Activated CD4-positive, alpha-beta T cell treated with anti-CD3 and anti-CD28 coated beads, Interleukin-2, amount 10 ng/mL, durations not matched to agents 7 days and 5 days (primary cell): ENCODE measurements around the gene TMTC2. TPM values are rescaled to one million over a fixed set of nuclear protein-coding genes. Genes with fewer than 3 reads are reported as not detected.
"Not testable (repeated sequence)": the region's sequence is repeated elsewhere in the genome, so short reads cannot be mapped to it uniquely, and the experiment has no call there.

ENCODE experiments used
- CTCF ChIA-PET: fragments of 350-600 bp; sonication (Branson Sonifier 250); formaldehyde crosslinking; loops from one replicate; lab custom pipeline; 2021; ENCODE audit warnings: antibody characterized with exemption; lab: Charles Lee
- POLR2A ChIA-PET: fragments of 350-600 bp; sonication (Branson Sonifier 250); formaldehyde crosslinking; loops from one replicate; lab custom pipeline; 2021; ENCODE audit warnings: antibody characterized with exemption; lab: Charles Lee
- DNase-seq: peaks from one replicate; pipeline ENCODE4 v3.0.0-alpha.2; 2020
- H3K27ac Mint-ChIP-seq: one replicate; pipeline ENCODE4 v1.8.0; 2021; ENCODE audit warnings: mild to moderate bottlenecking, moderate library complexity, mixed read lengths
- H3K27me3 Mint-ChIP-seq: one replicate; pipeline ENCODE4 v1.8.0; 2021; ENCODE audit warnings: mixed read lengths
- H3K36me3 Mint-ChIP-seq: one replicate; pipeline ENCODE4 v1.8.0; 2021; ENCODE audit warnings: low read depth, mixed read lengths
- H3K4me1 Mint-ChIP-seq: one replicate; pipeline ENCODE4 v1.8.0; 2021; ENCODE audit warnings: mixed read lengths
- H3K4me3 Mint-ChIP-seq: one replicate; pipeline ENCODE4 v1.8.0; 2021; ENCODE audit warnings: mild to moderate bottlenecking, moderate library complexity, mixed read lengths
- H3K9me3 Mint-ChIP-seq: one replicate; pipeline ENCODE4 v1.8.0; 2021; ENCODE audit warnings: mixed read lengths
- total RNA-seq, 2 experiments: library from RNA; stranded (reverse); gene quantifications; one replicate each; pipeline ENCODE4 v1.2.3, GENCODE V29; 2021

TMTC2 gene
- total RNA-seq, 2 experiments from 2014 or later, result 1.8 to 2.5 TPM

DNA sequence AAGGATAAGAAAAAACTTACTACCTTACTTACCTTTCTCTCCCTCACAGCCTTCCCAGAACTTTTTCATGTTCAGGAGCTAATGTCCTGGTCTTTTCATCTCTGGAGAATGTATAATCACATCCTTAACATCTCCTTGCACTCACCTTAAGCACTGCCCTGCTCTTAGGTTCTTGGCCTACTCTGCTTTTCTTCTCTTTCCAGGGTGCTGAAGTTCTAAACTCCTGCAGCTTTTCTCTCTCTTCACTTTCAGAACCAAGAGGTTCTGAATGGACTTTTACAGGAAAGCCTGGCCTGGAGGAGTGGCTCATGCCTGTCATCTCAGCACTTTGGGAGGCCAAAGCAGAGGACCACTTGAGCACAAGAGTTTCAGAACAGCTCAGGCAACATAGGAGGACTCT lies 101.9 kb downstream of the TMTC2 start:
- ChIA-PET CTCF (no interaction called here), POLR2A (no interaction called here)
- no peaks in the 10 kb centered on the region for H3K36me3 Mint-ChIP-seq
- no peaks in the 10 kb centered on the region for H3K9me3 Mint-ChIP-seq
- no peak overlapping the region for H3K27ac Mint-ChIP-seq
- H3K27me3 Mint-ChIP-seq, result no peaks in the 10 kb centered on the region
- no peaks in the 10 kb centered on the region for H3K4me1 Mint-ChIP-seq
- no peak for DNase-seq
- no peak overlapping the region for H3K4me3 Mint-ChIP-seq

DNA sequence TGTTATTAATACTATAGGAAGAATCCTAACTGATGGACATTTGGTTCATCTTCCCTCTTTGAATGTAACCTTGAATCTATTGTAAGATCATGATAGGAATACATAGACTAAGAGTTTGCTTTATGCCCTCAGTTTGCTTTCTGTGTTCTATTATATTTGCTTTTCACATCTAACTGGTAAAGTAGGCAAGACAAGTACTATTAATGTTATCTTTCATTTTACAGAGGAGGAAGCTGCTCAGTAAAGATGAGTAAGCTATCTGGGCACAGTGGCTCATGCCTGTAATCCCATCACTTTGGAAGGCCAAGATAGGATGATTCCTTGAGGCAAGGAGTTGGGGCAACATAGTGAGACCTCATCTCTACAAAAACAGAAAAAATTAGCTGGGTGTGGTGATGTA lies 103.0 kb downstream of the TMTC2 start:
- Mint-ChIP-seq H3K27me3 (no peaks in the 10 kb centered on the region), H3K27ac (no peak overlapping the region), H3K4me3 (no peak overlapping the region), H3K4me1 (no peaks in the 10 kb centered on the region), H3K9me3 (no peaks in the 10 kb centered on the region), H3K36me3 (no peaks in the 10 kb centered on the region)
- POLR2A ChIA-PET, result no interaction called here
- CTCF ChIA-PET, result no interaction called here
- no peak for DNase-seq

GRCh38 chr12:82793751-82794281 lies 107.1 kb downstream of the TMTC2 start:
- ChIA-PET CTCF (no interaction called here), POLR2A (no interaction called here)
- H3K27ac Mint-ChIP-seq, result peak overlapping the region; percentile 25
- no peak overlapping the region for H3K4me3 Mint-ChIP-seq
- no peaks in the 10 kb centered on the region for H3K27me3 Mint-ChIP-seq
- H3K36me3 Mint-ChIP-seq, result no peaks in the 10 kb centered on the region
- no peaks in the 10 kb centered on the region for H3K9me3 Mint-ChIP-seq
- no peaks in the 10 kb centered on the region for H3K4me1 Mint-ChIP-seq
- DNase-seq, result no peak

- no peaks in the 10 kb centered on the region for H3K4me1 Mint-ChIP-seq
These were observed 110.8 kb downstream of the TMTC2 start for GRCh38 chr12:82797480-82797879.

DNA sequence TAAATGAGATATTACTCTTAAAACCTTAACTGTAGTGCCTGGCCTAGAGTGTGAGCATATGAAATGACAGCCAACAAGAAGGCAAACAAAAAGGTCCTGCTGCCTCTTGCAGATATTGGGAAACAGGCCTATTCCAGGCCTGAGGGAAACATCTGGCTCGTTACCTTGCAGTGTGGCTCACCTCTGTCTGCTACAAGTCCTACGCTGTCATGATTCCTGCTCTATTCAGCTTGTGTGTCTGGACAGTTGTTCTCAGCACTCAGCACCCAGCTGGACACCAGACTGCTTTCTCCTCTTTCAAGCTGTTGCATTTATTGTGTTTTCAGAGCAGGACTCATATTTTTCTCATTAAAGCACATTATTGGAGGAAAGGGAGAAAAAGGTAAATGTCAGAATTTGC lies 113.5 kb downstream of the TMTC2 start:
- no peaks in the 10 kb centered on the region for H3K27me3 Mint-ChIP-seq
- ChIA-PET POLR2A (no interaction called here), CTCF (no interaction called here)
- H3K9me3 Mint-ChIP-seq, result no peaks in the 10 kb centered on the region
- DNase-seq, result no peak
- no peak overlapping the region for H3K27ac Mint-ChIP-seq
- H3K36me3 Mint-ChIP-seq, result no peaks in the 10 kb centered on the region
- H3K4me3 Mint-ChIP-seq, result no peak overlapping the region
- H3K4me1 Mint-ChIP-seq, result no peaks in the 10 kb centered on the region

More at GRCh38 chr12:82797480-82797879, 110.8 kb downstream of the TMTC2 start:
- no peak overlapping the region for H3K27ac Mint-ChIP-seq
- DNase-seq, result no peak
- ChIA-PET CTCF (no interaction called here), POLR2A (no interaction called here)
- no peak overlapping the region for H3K4me3 Mint-ChIP-seq
- no peaks in the 10 kb centered on the region for H3K27me3 Mint-ChIP-seq
- H3K9me3 Mint-ChIP-seq, result no peaks in the 10 kb centered on the region
- no peaks in the 10 kb centered on the region for H3K36me3 Mint-ChIP-seq

- no peaks in the 10 kb centered on the region for H3K36me3 Mint-ChIP-seq
- DNase-seq, result no peak
- no peaks in the 10 kb centered on the region for H3K9me3 Mint-ChIP-seq
- no peaks in the 10 kb centered on the region for H3K27me3 Mint-ChIP-seq
- POLR2A ChIA-PET, result no interaction called here
- CTCF ChIA-PET, result no interaction called here
- H3K4me1 Mint-ChIP-seq, result no peaks in the 10 kb centered on the region
- no peak overlapping the region for H3K27ac Mint-ChIP-seq
- no peak overlapping the region for H3K4me3 Mint-ChIP-seq
These were observed 115.4 kb downstream of the TMTC2 start for GRCh38 chr12:82801951-82802610.

DNA sequence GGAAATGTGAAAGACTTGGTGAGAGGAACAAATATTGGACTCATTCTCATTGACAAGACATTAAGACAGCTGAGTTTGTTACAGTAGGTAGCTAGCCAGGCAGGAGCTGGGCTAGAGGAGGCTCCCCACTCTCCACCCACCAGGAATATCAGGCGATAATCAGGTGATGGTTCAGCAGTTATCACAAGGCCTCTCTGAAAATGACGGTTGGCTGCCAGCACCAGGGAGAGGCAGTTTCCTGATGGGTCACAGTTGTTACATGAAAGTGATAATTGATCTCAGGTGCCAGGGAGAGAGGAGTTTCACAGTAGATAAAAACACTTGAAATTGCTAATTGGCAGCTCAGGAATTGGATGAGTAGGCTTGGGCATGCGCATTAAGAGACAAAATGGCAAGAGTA lies 116.5 kb downstream of the TMTC2 start:
- Mint-ChIP-seq H3K4me1 (no peaks in the 10 kb centered on the region), H3K27ac (no peak overlapping the region), H3K36me3 (no peaks in the 10 kb centered on the region), H3K27me3 (no peaks in the 10 kb centered on the region), H3K4me3 (no peak overlapping the region), H3K9me3 (no peaks in the 10 kb centered on the region)
- ChIA-PET CTCF (no interaction called here), POLR2A (no interaction called here)
- no peak for DNase-seq

DNA sequence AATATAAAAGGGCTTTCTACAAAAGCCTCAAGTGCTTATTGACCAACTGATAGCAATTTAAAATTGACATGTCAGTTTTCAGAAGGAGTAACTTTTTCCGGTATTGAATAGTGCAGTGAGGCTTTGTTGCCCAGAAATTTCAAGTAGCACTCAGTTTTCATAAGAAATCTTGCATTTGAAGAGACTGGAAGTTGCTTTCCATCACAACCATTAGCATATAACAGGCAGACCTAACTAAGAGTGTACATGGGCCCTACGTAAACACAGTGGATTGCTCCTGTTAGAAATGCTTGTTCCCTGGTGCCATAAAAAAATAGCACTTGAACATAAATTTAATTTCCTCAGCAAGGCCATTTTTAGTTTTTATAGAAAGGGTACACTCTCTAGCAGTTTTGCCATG lies 117.9 kb downstream of the TMTC2 start:
- Mint-ChIP-seq H3K4me3 (no peak overlapping the region), H3K27me3 (no peaks in the 10 kb centered on the region), H3K4me1 (no peaks in the 10 kb centered on the region), H3K36me3 (no peaks in the 10 kb centered on the region), H3K9me3 (no peaks in the 10 kb centered on the region), H3K27ac (no peak overlapping the region)
- POLR2A ChIA-PET, result no interaction called here
- CTCF ChIA-PET, result no interaction called here
- no peak for DNase-seq

DNA sequence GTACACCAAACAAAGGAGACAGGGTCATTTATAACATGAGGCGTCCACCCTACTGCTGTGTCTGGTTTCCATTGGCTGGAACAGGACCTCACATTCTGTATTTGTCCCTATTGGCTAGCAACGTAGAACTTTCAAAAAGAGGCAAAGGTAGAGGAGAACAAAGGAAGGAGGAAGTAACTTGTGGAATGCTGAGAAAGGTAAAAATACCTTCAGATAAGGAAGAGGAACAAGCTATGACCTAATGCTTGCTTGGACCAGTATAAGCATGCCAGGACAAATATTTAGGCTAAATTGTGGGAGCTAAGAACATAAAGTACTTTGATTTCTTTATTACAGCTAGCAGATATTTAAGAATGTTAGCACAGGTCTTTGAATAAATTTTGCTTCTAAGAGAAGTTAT lies 118.3 kb downstream of the TMTC2 start:
- H3K9me3 Mint-ChIP-seq, POLR2A ChIA-PET, H3K4me1 Mint-ChIP-seq, H3K27ac Mint-ChIP-seq, CTCF ChIA-PET, DNase-seq, H3K36me3 Mint-ChIP-seq, H3K4me3 Mint-ChIP-seq, H3K27me3 Mint-ChIP-seq: not testable (repeated sequence)

DNA sequence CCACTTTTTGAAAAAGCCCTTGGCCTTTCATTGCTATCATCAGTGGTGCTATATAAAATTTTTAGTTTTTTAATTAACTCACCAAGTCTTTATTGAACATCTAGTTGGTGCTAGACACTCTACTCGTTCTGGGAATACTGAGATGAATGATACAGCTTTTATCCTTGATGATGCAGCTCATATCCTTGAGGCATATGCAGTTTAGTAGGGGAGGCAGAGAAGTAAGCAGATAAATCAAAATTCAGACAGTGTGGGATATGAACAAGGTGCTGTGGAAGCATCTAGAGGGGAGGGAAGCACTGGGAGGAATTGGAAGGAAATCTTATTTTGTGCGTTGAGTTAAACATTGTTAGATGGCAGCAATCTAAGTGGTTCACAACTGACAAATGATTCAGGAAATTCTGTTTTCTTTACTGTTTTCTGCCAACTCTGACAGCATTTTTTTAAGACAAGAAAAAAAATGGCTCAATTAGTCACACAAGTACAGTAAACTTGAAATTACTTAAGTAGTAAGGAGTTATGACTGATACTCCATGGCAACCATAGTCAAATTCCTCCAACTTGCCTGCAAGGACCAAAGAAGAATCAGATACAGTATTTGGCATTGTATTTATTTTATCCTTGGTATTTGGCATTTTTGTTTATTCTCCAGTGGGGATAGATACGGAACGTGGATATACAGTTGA lies 119.2 kb downstream of the TMTC2 start:
- Mint-ChIP-seq H3K27ac (no peak overlapping the region), H3K36me3 (no peaks in the 10 kb centered on the region), H3K4me1 (no peaks in the 10 kb centered on the region), H3K9me3 (no peaks in the 10 kb centered on the region), H3K4me3 (no peak overlapping the region), H3K27me3 (no peaks in the 10 kb centered on the region)
- ChIA-PET CTCF (no interaction called here), POLR2A (no interaction called here)
- DNase-seq, result no peak

DNA sequence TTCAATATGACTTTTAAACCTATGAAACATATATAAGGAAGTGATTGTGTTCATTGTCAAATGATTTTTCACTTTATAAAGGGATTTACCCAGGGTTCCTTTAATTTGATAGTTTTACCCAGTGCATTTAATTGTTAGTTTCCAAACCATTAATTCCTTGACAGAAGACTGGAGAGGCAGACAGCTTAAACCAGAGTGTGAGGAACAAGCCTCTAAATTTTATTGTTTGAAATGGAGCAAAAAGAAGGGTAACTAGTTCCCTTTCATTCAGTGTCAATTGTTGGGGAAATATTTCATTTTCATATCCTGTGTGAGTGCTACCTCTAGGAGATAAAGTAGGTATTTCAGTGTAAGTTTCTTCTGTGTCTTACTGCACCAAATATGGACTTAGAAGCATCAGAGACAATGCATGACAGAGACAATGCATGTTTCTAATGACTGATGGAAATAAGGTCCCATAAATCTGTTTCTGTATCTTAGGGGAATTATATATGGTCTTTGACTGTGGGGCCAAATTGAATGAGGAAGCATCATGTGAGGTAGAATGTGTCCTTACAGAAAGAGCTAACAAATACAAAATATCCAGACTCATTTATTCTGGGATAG lies 120.5 kb downstream of the TMTC2 start:
- no peaks in the 10 kb centered on the region for H3K9me3 Mint-ChIP-seq
- DNase-seq, result no peak
- POLR2A ChIA-PET, result no interaction called here
- no peak overlapping the region for H3K27ac Mint-ChIP-seq
- H3K4me1 Mint-ChIP-seq, result no peaks in the 10 kb centered on the region
- H3K4me3 Mint-ChIP-seq, result no peak overlapping the region
- no peaks in the 10 kb centered on the region for H3K36me3 Mint-ChIP-seq
- no peaks in the 10 kb centered on the region for H3K27me3 Mint-ChIP-seq
- CTCF ChIA-PET, result no interaction called here

GRCh38 chr12:82810568-82810967 lies 123.9 kb downstream of the TMTC2 start:
- no peak overlapping the region for H3K27ac Mint-ChIP-seq
- ChIA-PET CTCF (no interaction called here), POLR2A (no interaction called here)
- no peaks in the 10 kb centered on the region for H3K9me3 Mint-ChIP-seq
- H3K4me3 Mint-ChIP-seq, result no peak overlapping the region
- DNase-seq, result no peak
- H3K36me3 Mint-ChIP-seq, result no peaks in the 10 kb centered on the region
- no peaks in the 10 kb centered on the region for H3K4me1 Mint-ChIP-seq
- no peaks in the 10 kb centered on the region for H3K27me3 Mint-ChIP-seq

DNA sequence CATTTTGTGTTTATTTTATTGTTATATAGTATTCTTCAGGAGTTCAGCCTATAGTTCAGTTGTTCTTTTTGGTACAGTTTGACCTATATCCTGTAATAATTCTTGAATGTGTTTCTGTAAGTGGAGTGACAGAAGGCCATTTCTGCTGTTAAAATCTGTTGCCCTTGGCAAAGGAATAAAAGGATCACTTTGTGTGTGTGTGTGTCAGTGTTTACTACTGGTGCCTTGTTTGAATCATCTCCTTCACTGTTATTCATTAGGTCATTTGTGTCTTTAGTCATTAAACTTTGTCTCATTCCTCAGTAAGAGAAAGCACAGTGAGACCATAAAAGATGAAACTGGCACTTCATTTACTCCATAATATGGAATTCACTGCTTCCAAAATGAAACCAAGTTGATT lies 130.7 kb downstream of the TMTC2 start:
- ChIA-PET POLR2A (interaction anchor here (0.7 kb wide), 1 partner anchor 364 kb away, joined by 3 read pairs; no protein-coding TSS in a partner anchor), CTCF (no interaction called here)
- H3K4me3 Mint-ChIP-seq, result no peak overlapping the region
- no peak overlapping the region for H3K27ac Mint-ChIP-seq
- H3K36me3 Mint-ChIP-seq, result no peaks in the 10 kb centered on the region
- DNase-seq, result no peak
- H3K27me3 Mint-ChIP-seq, result no peaks in the 10 kb centered on the region
- H3K4me1 Mint-ChIP-seq, result no peaks in the 10 kb centered on the region
- no peaks in the 10 kb centered on the region for H3K9me3 Mint-ChIP-seq
